Panc1 (cell line): ENCODE data around the gene FOXP2.

Source experiments
- POLR2AphosphoS5 ChIP-seq: IDR thresholded peaks from 2 replicates; pipeline ENCODE4 v1.6.1; 2012; ENCODE audit warnings: mild to moderate bottlenecking, low read depth, low read length, moderate library complexity
- TF ChIP-seq, protein P1 (sequence below): fragments of 450-650 bp; IDR thresholded peaks from 2 replicates; pipeline ENCODE4 v1.5.1; 2017; ENCODE audit warnings: mild to moderate bottlenecking
- TF ChIP-seq, protein P2 (sequence below), 2 experiments: IDR thresholded peaks; 2 replicates each; pipeline ENCODE4 v1.6.1; 2011 to 2012; ENCODE audit warnings: low read depth in 2 of 2, control low read depth in 1 of 2, low read length in 1 of 2, mild to moderate bottlenecking in 1 of 2, moderate library complexity in 1 of 2; ENCODE audit not compliant: insufficient read depth in 1 of 2

DNA sequence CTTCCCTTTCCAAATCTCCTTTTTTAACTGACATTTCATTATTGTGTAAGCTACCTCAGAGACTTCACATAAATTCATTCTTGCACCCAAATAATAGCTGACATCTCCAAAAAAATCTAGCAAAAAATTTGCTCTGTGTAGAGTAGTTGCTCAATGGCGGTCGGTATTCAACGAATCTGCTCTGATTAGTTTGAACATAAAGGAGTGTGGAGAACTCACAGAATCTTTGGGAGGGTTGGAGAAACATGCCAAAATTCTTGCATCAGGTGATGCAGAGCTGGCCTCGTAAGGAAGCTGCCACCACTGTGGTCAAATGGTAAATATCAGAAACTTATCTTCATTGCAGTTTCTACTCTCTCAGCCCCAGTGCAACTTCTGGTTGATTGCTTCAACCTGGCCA lies 306.1 kb downstream of the FOXP2 start:
- TF ChIP-seq, protein P1, sequence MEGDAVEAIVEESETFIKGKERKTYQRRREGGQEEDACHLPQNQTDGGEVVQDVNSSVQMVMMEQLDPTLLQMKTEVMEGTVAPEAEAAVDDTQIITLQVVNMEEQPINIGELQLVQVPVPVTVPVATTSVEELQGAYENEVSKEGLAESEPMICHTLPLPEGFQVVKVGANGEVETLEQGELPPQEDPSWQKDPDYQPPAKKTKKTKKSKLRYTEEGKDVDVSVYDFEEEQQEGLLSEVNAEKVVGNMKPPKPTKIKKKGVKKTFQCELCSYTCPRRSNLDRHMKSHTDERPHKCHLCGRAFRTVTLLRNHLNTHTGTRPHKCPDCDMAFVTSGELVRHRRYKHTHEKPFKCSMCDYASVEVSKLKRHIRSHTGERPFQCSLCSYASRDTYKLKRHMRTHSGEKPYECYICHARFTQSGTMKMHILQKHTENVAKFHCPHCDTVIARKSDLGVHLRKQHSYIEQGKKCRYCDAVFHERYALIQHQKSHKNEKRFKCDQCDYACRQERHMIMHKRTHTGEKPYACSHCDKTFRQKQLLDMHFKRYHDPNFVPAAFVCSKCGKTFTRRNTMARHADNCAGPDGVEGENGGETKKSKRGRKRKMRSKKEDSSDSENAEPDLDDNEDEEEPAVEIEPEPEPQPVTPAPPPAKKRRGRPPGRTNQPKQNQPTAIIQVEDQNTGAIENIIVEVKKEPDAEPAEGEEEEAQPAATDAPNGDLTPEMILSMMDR = no peak
- TF ChIP-seq POLR2AphosphoS5 = no peak
- TF ChIP-seq, protein P2, sequence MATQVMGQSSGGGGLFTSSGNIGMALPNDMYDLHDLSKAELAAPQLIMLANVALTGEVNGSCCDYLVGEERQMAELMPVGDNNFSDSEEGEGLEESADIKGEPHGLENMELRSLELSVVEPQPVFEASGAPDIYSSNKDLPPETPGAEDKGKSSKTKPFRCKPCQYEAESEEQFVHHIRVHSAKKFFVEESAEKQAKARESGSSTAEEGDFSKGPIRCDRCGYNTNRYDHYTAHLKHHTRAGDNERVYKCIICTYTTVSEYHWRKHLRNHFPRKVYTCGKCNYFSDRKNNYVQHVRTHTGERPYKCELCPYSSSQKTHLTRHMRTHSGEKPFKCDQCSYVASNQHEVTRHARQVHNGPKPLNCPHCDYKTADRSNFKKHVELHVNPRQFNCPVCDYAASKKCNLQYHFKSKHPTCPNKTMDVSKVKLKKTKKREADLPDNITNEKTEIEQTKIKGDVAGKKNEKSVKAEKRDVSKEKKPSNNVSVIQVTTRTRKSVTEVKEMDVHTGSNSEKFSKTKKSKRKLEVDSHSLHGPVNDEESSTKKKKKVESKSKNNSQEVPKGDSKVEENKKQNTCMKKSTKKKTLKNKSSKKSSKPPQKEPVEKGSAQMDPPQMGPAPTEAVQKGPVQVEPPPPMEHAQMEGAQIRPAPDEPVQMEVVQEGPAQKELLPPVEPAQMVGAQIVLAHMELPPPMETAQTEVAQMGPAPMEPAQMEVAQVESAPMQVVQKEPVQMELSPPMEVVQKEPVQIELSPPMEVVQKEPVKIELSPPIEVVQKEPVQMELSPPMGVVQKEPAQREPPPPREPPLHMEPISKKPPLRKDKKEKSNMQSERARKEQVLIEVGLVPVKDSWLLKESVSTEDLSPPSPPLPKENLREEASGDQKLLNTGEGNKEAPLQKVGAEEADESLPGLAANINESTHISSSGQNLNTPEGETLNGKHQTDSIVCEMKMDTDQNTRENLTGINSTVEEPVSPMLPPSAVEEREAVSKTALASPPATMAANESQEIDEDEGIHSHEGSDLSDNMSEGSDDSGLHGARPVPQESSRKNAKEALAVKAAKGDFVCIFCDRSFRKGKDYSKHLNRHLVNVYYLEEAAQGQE (IDR thresholded peaks at IDR 0.05; ENCODE audit: insufficient read depth in 1 of 2, low read depth in 2 of 2, low read length in 1 of 2) = no peak
